Suppressor macrophage treated with lipopolysaccharide for 4 hours (primary cell): ENCODE measurements around the gene DEDD2.

Source experiments
- DNase-seq: peaks from one replicate; pipeline ENCODE4 v3.0.0-alpha.2; 2020

The DEDD2 gene

GRCh38 chr19:42248270-42249148 is 31.0 kb upstream of the DEDD2 start:
- no peak for DNase-seq

GRCh38 chr19:42247640-42248199 is 30.2 kb upstream of the DEDD2 start:
- no peak for DNase-seq

- no peak for DNase-seq
These were observed 29.6 kb upstream of the DEDD2 start for GRCh38 chr19:42246922-42247639.

GRCh38 chr19:42246143-42246921 is 28.9 kb upstream of the DEDD2 start:
- no peak for DNase-seq

- DNase-seq: no peak
These were observed 27.8 kb upstream of the DEDD2 start for GRCh38 chr19:42245231-42245630.

- peak; percentile 96 for DNase-seq
These were observed 27.1 kb upstream of the DEDD2 start for GRCh38 chr19:42244347-42245220.

- peak; percentile 99 for DNase-seq
These were observed 25.3 kb upstream of the DEDD2 start, which contains the start of gene GSK3A for GRCh38 chr19:42242512-42243409. Gene GSK3A, minus strand, starts transcription at chr19:42242602. Its CDS starts 137 bp downstream, at chr19:42242465.

GRCh38 chr19:42242069-42242511 is 24.6 kb upstream of the DEDD2 start:
- peak; percentile 28 for DNase-seq

- DNase-seq: no peak
These were observed 23.8 kb upstream of the DEDD2 start for GRCh38 chr19:42241279-42241678.

GRCh38 chr19:42239544-42240220 is 22.2 kb upstream of the DEDD2 start:
- no peak for DNase-seq

GRCh38 chr19:42235181-42235580 is 17.7 kb upstream of the DEDD2 start:
- DNase-seq: no peak

GRCh38 chr19:42234364-42234763 is 16.9 kb upstream of the DEDD2 start:
- no peak for DNase-seq

- DNase-seq: no peak
These were observed 16.3 kb upstream of the DEDD2 start for GRCh38 chr19:42233678-42234292.

GRCh38 chr19:42233106-42233505 is 15.6 kb upstream of the DEDD2 start:
- no peak for DNase-seq

GRCh38 chr19:42232435-42232834 is 15.0 kb upstream of the DEDD2 start:
- DNase-seq: no peak

GRCh38 chr19:42230571-42230970 is 13.1 kb upstream of the DEDD2 start:
- DNase-seq: no peak

- DNase-seq: no peak
These were observed 12.4 kb upstream of the DEDD2 start for GRCh38 chr19:42229855-42230351.

- DNase-seq: no peak
These were observed 11.9 kb upstream of the DEDD2 start for GRCh38 chr19:42229301-42229854.

- no peak for DNase-seq
These were observed 11.2 kb upstream of the DEDD2 start for GRCh38 chr19:42228641-42229040.
